Measurements from ENCODE around the gene ZNF697. TPM values are rescaled to one million over a fixed set of nuclear protein-coding genes. Genes with fewer than 3 reads are reported as not detected.

Gene ZNF697
- total and polyA plus RNA-seq, 2 donors (not counting 1 experiment from before 2014, with no cell fraction given), result not detected

- CTCF ChIA-PET, result no interaction called here
- no peak for ATAC-seq (ENCODE audit: low read depth)
- Mint-ChIP-seq H3K4me1 (no peaks in the 10 kb centered on the region), H3K4me3 (no peak overlapping the region), H3K9me3 (ENCODE audit: insufficient read depth) (no peaks in the 10 kb centered on the region), H3K27me3 (peaks cover 39% of the 10 kb centered on the region), H3K27ac (no peak overlapping the region)
- Histone ChIP-seq H3K27ac (ENCODE audit: low read length in 2 of 2) (no peak overlapping the region), H3K9ac (ENCODE audit: low read length) (no peak overlapping the region), H4K20me1 (ENCODE audit: control insufficient read depth, insufficient read depth, low read length, poor library complexity, severe bottlenecking) (no peaks in the 10 kb centered on the region), H3K4me2 (replicated peaks; ENCODE audit: low read depth, low read length, poor library complexity, severe bottlenecking) (no peak overlapping the region), H3K27me3 (replicated peaks in 1 of 4; ENCODE audit: control extremely low read depth in 1 of 4, control insufficient read depth in 3 of 4, insufficient read depth in 4 of 4, low read length in 3 of 4) (peaks cover 0 to 25% (median 11%) of the 10 kb centered on the region in 4 experiments), H3K9me3 (ENCODE audit: control extremely low read depth in 1 of 3, control insufficient read depth in 2 of 3, insufficient read depth in 1 of 3, low read length in 2 of 3) (peaks cover 0 to 3% (median 0%) of the 10 kb centered on the region in 3 donors), H3K36me3 (replicated peaks in 1 of 2; ENCODE audit: control extremely low read depth in 1 of 2, control insufficient read depth in 1 of 2, extremely low read depth in 1 of 2, insufficient read depth in 2 of 2, low read length in 1 of 2) (no peaks in the 10 kb centered on the region), H3K4me1 (ENCODE audit: control insufficient read depth in 2 of 2, insufficient read depth in 2 of 2, low read length in 2 of 2) (no peaks in the 10 kb centered on the region), H3K79me2 (ENCODE audit: control insufficient read depth, insufficient read depth, low read length) (no peaks in the 10 kb centered on the region), H3K4me3 (ENCODE audit: control extremely low read depth in 1 of 5, extremely low read depth in 1 of 5, insufficient read depth in 1 of 5, low read depth in 2 of 5, low read length in 4 of 5) (no peak overlapping the region), H2AFZ (ENCODE audit: insufficient read depth, low read depth, low read length, poor library complexity, severe bottlenecking) (no peak overlapping the region)
- no peak for DNase-seq
- POLR2A ChIA-PET, result no interaction called here
- TF ChIP-seq CTCF (IDR thresholded peaks at IDR 0.05) (no peak), EZH2 (IDR thresholded peaks at IDR 0.05; ENCODE audit: borderline replicate concordance, insufficient read depth, low read depth, low read length, poor library complexity, severe bottlenecking) (no peak)
- WGBS (ENCODE audit: insufficient coverage), result 94% methylated on average over 4 of the region's 7 CpGs
- intact Hi-C loops (cut with micrococcal nuclease), result no loop called here
These were observed 12.2 kb downstream of the ZNF697 start for GRCh38 chr1:119635811-119636390.

GRCh38 chr1:119634016-119634415 lies 14.1 kb downstream of the ZNF697 start:
- Histone ChIP-seq H3K79me2 (ENCODE audit: control insufficient read depth, insufficient read depth, low read length) (no peaks in the 10 kb centered on the region), H4K20me1 (ENCODE audit: control insufficient read depth, insufficient read depth, low read length, poor library complexity, severe bottlenecking) (no peaks in the 10 kb centered on the region), H3K4me3 (ENCODE audit: control extremely low read depth in 1 of 5, extremely low read depth in 1 of 5, insufficient read depth in 1 of 5, low read depth in 2 of 5, low read length in 4 of 5) (no peak overlapping the region), H3K4me2 (replicated peaks; ENCODE audit: low read depth, low read length, poor library complexity, severe bottlenecking) (no peak overlapping the region), H3K9me3 (ENCODE audit: control extremely low read depth in 1 of 3, control insufficient read depth in 2 of 3, insufficient read depth in 1 of 3, low read length in 2 of 3) (peaks cover 0 to 3% (median 0%) of the 10 kb centered on the region in 3 donors), H3K27me3 (replicated peaks in 1 of 4; ENCODE audit: control extremely low read depth in 1 of 4, control insufficient read depth in 3 of 4, insufficient read depth in 4 of 4, low read length in 3 of 4) (peaks cover 0 to 33% (median 18%) of the 10 kb centered on the region in 4 experiments), H3K36me3 (replicated peaks in 1 of 2; ENCODE audit: control extremely low read depth in 1 of 2, control insufficient read depth in 1 of 2, extremely low read depth in 1 of 2, insufficient read depth in 2 of 2, low read length in 1 of 2) (no peaks in the 10 kb centered on the region), H2AFZ (ENCODE audit: insufficient read depth, low read depth, low read length, poor library complexity, severe bottlenecking) (no peak overlapping the region), H3K9ac (ENCODE audit: low read length) (no peak overlapping the region), H3K4me1 (ENCODE audit: control insufficient read depth in 2 of 2, insufficient read depth in 2 of 2, low read length in 2 of 2) (no peaks in the 10 kb centered on the region), H3K27ac (ENCODE audit: low read length in 2 of 2) (no peak overlapping the region)
- Mint-ChIP-seq H3K27ac (no peak overlapping the region), H3K4me3 (no peak overlapping the region), H3K9me3 (ENCODE audit: insufficient read depth) (no peaks in the 10 kb centered on the region), H3K4me1 (no peaks in the 10 kb centered on the region), H3K27me3 (peaks cover 51% of the 10 kb centered on the region)
- ATAC-seq (ENCODE audit: low read depth) (no peak), DNase-seq (no peak)
- ChIA-PET POLR2A (no interaction called here), CTCF (no interaction called here)
- intact Hi-C loops (cut with micrococcal nuclease), result no loop called here
- TF ChIP-seq EZH2 (IDR thresholded peaks at IDR 0.05; ENCODE audit: borderline replicate concordance, insufficient read depth, low read depth, low read length, poor library complexity, severe bottlenecking) (no peak), CTCF (IDR thresholded peaks at IDR 0.05) (no peak)
- no CpG with 5 or more reads among the region's 3 CpGs for WGBS (ENCODE audit: insufficient coverage)

Measured in B cell (primary cell).